ENCODE data around the gene ZNF862.

The ZNF862 gene

DNA sequence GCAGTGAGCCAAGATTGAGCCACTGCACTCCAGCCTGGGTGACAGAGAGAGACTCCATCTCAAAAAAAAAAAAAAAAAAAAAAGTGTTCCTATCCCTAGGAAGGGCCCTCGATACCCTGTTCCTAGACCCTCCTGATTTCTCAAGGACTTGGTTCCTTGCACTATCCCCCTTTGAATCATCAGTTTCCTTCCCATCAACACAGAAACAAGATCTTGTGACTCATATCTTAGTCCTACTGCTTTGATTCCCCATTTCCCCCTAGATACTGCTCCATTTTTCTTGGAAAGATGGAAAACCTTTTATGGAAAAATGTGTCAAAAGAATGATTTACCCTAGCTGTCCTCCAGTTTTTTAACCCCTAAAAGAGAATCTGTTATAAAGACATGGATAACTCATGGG, 1.7 kb upstream of the ZNF862 start:
- DNase-seq (ENCODE audit: low read depth): no peak
- TF ChIP-seq, protein P1, sequence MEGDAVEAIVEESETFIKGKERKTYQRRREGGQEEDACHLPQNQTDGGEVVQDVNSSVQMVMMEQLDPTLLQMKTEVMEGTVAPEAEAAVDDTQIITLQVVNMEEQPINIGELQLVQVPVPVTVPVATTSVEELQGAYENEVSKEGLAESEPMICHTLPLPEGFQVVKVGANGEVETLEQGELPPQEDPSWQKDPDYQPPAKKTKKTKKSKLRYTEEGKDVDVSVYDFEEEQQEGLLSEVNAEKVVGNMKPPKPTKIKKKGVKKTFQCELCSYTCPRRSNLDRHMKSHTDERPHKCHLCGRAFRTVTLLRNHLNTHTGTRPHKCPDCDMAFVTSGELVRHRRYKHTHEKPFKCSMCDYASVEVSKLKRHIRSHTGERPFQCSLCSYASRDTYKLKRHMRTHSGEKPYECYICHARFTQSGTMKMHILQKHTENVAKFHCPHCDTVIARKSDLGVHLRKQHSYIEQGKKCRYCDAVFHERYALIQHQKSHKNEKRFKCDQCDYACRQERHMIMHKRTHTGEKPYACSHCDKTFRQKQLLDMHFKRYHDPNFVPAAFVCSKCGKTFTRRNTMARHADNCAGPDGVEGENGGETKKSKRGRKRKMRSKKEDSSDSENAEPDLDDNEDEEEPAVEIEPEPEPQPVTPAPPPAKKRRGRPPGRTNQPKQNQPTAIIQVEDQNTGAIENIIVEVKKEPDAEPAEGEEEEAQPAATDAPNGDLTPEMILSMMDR (conservative IDR thresholded peaks at IDR 0.05; ENCODE audit: low read length): no peak

DNA sequence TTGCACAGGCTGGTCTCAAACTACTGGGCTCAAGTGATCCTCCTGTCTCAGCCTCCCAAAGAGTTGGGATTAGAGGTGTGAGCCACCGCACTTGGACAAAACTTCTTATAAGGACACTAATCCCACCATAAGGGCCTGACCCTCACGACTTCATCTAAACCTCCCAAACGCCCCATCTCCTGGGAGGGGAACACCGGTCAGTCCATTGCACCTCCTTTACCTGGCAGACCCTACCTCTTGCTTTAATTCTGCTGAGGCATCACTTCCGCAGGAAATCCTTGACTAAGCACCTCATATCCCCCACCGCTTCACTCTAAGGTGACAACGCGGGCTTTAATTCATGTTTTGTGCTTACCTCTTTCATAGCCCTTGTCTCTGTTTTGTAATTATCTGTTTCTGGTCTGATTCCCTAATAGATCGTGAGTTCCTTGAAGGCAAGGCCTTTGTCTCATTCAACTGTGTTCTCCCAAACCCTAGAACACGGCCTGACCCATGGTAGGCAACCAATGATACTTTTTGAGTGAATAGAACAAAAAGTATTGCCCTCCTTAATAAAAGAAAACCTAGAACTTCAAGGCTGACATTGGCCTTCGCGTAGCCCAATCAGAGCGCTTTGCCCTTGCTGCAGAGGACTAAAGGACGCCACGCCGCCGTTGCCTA, 481 bp upstream of the ZNF862 start:
- no peak overlapping the region for H3K4me3 ChIP-seq (ENCODE audit: low read length)
- DNase-seq (ENCODE audit: low read depth): no peak
- TF ChIP-seq, protein P1 (conservative IDR thresholded peaks at IDR 0.05; ENCODE audit: low read length): no peak

More for the DNA sequence above, 1.7 kb upstream of the ZNF862 start:
- H3K4me3 ChIP-seq (ENCODE audit: low read length): no peak overlapping the region

DNA sequence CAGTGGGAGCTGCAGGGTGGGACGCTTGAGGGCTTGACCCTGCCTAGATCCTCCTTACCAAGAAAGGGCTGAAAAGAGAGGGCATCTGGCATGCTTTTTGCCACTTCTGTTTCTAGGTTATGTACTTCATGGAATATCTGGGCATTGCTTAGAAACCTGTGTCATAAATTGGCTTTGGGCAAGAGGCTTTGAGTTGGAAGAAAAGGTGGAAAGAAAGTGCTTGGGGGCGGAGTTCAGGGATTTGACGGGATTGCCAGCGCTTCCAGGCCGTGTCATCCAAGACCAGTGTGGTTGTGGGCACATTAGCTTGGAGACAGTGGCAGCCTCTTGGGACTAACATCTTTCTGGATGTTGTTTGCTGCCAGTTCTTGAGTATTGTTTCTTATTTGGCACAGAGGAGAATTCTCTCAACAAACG, 825 bp downstream of the ZNF862 start:
- peak overlapping the region; percentile 88 for H3K4me3 ChIP-seq (ENCODE audit: low read length)
- TF ChIP-seq, protein P1 (conservative IDR thresholded peaks at IDR 0.05; ENCODE audit: low read length): no peak
- peak; percentile 17 for DNase-seq (ENCODE audit: low read depth)

DNA sequence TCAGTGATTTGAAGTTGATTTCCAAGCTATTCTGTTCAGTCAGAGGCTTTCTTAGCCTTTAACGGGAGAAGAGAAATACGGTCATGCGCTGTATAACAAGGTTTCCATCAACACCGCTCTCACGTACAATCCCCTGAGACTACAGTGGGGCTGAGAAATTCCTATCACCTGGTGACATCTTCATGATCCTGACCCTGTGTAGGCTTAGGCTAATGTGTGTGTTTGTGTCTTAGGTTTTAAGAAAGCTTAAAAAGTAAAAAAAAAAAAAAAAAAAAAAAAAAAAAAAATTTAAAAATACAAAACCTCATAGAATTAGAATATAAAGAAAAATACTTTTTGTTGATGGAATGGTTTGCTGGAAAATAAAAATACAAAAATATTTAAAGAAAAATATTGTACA, 1.8 kb downstream of the ZNF862 start:
- no peak for DNase-seq (ENCODE audit: low read depth)
- H3K4me3 ChIP-seq (ENCODE audit: low read length): no peak overlapping the region
- TF ChIP-seq, protein P1 (conservative IDR thresholded peaks at IDR 0.05; ENCODE audit: low read length): no peak

DNA sequence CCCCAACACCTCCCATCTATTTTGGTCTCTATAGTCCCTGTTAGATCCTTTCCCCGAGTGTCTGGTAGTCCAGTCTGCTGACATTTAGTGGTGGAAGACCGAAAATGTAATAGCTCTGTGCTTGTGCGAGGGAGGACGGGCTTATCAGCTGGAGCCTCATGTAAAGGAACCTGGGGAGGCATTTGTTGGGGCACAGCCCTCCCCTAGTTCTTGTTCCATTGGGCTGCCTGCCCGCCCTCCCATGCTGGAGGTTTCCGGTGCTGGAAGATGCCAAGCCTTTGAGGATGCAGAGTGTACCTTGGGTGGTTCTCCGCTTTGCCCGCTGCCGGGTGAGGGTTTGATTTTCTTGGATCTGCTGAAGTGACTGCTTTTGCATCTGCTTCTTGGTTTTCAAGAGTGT, 5.4 kb downstream of the ZNF862 start:
- TF ChIP-seq, protein P1 (conservative IDR thresholded peaks at IDR 0.05; ENCODE audit: low read length): no peak
- H3K4me3 ChIP-seq (ENCODE audit: low read length): no peak overlapping the region
- no peak for DNase-seq (ENCODE audit: low read depth)

DNA sequence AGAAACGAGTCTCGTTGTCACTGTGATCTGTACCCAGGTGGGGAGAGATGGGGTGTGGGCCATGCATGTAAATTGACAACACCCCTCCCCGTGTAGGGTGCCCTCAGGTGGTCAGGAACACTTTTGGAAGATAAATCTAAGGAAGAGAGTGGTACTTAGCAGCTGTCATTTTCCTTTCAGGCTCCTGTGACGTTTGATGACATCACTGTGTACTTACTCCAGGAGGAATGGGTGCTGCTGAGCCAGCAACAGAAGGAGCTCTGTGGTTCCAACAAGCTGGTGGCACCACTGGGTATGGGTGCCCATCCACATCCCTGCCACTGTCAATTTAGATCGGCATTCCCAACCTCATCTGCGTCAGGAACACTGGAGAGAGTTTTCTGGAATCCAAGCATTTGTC, 6.3 kb downstream of the ZNF862 start:
- DNase-seq (ENCODE audit: low read depth): no peak
- H3K4me3 ChIP-seq (ENCODE audit: low read length): no peak overlapping the region
- TF ChIP-seq, protein P1 (conservative IDR thresholded peaks at IDR 0.05; ENCODE audit: low read length): no peak

DNA sequence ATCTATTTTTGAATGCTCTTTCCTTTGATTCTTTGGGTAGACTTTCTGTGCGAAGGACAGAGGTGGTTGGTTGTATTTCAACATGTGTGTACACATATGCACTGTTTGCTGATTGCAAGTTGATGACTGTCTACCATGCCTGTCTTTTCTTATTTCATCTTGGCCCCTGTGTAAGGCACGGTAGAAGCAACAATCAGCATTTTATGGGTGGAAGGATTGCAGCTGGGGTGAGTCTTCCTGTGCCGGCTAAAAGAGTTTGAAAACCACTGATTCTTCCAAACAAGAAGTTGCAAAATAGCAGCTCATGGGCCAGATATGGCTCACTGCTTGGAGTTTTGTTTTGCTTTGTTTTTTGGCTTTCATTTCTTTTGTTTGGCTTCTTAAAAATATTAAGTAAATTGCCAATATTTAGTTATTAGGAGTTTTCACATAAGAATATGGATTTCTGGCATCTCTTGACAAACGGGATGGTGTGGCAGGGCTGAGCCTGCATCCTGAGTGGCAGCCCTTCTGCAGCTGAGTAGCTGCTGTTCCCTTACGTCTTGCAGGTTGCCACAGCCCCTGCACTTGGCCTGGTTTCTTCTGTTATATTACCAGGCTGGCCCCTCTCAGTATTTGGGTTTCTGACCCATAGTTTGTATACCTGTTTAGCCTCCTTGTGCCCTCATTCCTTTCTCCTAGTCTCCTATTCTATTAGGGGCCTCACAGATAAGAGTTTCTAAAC, 7.2 kb downstream of the ZNF862 start:
- H3K4me3 ChIP-seq (ENCODE audit: low read length): no peak overlapping the region
- TF ChIP-seq, protein P1 (conservative IDR thresholded peaks at IDR 0.05; ENCODE audit: low read length): no peak
- DNase-seq (ENCODE audit: low read depth): no peak

Measured in AG10803 (cell line).